Transverse colon (tissue), 3 donors: ENCODE measurements around the gene USP24.

Source experiments
- CTCF ChIP-seq, 5 experiments: fragments of 200-600 bp in 3 of 5; fragments of 450-650 bp in 2 of 5; sonication (generic) in 3 of 5; IDR thresholded peaks; 1 replicate in 2 of 5; 2 replicates in 3 of 5; pipeline ENCODE4 v1.5.1; 2016 to 2017; ENCODE audit warnings: antibody characterized with exemption in 5 of 5, inconsistent platforms in 3 of 5, mild to moderate bottlenecking in 2 of 5, moderate library complexity in 1 of 5
- EP300 ChIP-seq: sonication (generic); formaldehyde crosslinking; IDR thresholded peaks from one replicate; pipeline ENCODE4 v1.6.1; 2017; ENCODE audit warnings: antibody characterized with exemption, low read depth
- POLR2A ChIP-seq: fragments of 450-650 bp; IDR thresholded peaks from one replicate; pipeline ENCODE4 v1.6.1; 2016; ENCODE audit warnings: antibody characterized with exemption, mild to moderate bottlenecking, moderate library complexity

GRCh38 chr1:55038974-55039341, 176.2 kb downstream of the USP24 start:
- TF ChIP-seq CTCF (IDR thresholded peaks at IDR 0.05) (no peak), EP300 (no peak), POLR2A (no peak)
